ENCODE results near the gene RAD18.
A peak's percentile ranks its signal among the peaks of the same experiment; 100 is the strongest.

Gene RAD18

GRCh38 chr3:8963137-8963853 lies at the start of gene RAD18:
RAD18 (minus strand) TSS chr3:8963472; CDS start chr3:8963385, 87 bp downstream.
- DNase-seq (ENCODE audit: low spot score) = peak; percentile 97

GRCh38 chr3:9012521-9012920 lies 49.2 kb upstream of the RAD18 start:
- DNase-seq (ENCODE audit: low spot score) = no peak

GRCh38 chr3:9009976-9010545 lies 46.8 kb upstream of the RAD18 start:
- no peak for DNase-seq (ENCODE audit: low spot score)

- DNase-seq (ENCODE audit: low spot score) = no peak
These were observed 45.4 kb upstream of the RAD18 start for GRCh38 chr3:9008550-9009255.

GRCh38 chr3:9007928-9008327 lies 44.7 kb upstream of the RAD18 start:
- DNase-seq (ENCODE audit: low spot score) = no peak

GRCh38 chr3:9007213-9007612 lies 43.9 kb upstream of the RAD18 start:
- no peak for DNase-seq (ENCODE audit: low spot score)

- DNase-seq (ENCODE audit: low spot score) = no peak
These were observed 36.8 kb upstream of the RAD18 start for GRCh38 chr3:9000041-9000440.

GRCh38 chr3:8997151-8997550 lies 33.9 kb upstream of the RAD18 start:
- no peak for DNase-seq (ENCODE audit: low spot score)

GRCh38 chr3:8996681-8997121 lies 33.4 kb upstream of the RAD18 start:
- no peak for DNase-seq (ENCODE audit: low spot score)

GRCh38 chr3:8996216-8996615 lies 32.9 kb upstream of the RAD18 start:
- no peak for DNase-seq (ENCODE audit: low spot score)

- no peak for DNase-seq (ENCODE audit: low spot score)
These were observed 31.0 kb upstream of the RAD18 start for GRCh38 chr3:8994226-8994625.

- DNase-seq (ENCODE audit: low spot score) = no peak
These were observed 30.1 kb upstream of the RAD18 start for GRCh38 chr3:8993331-8993730.

GRCh38 chr3:8992854-8993253 lies 29.6 kb upstream of the RAD18 start:
- no peak for DNase-seq (ENCODE audit: low spot score)

- DNase-seq (ENCODE audit: low spot score) = no peak
These were observed 28.9 kb upstream of the RAD18 start for GRCh38 chr3:8992199-8992598.

- DNase-seq (ENCODE audit: low spot score) = no peak
These were observed 27.3 kb upstream of the RAD18 start for GRCh38 chr3:8990266-8991215.

- no peak for DNase-seq (ENCODE audit: low spot score)
These were observed 25.7 kb upstream of the RAD18 start for GRCh38 chr3:8988791-8989558.

GRCh38 chr3:8988384-8988655 lies 25.0 kb upstream of the RAD18 start:
- DNase-seq (ENCODE audit: low spot score) = no peak

GRCh38 chr3:8987645-8988383 lies 24.5 kb upstream of the RAD18 start:
- peak; percentile 87 for DNase-seq (ENCODE audit: low spot score)

- no peak for DNase-seq (ENCODE audit: low spot score)
These were observed 24.0 kb upstream of the RAD18 start for GRCh38 chr3:8987226-8987625.

GRCh38 chr3:8986741-8987140 lies 23.5 kb upstream of the RAD18 start:
- DNase-seq (ENCODE audit: low spot score) = no peak

- no peak for DNase-seq (ENCODE audit: low spot score)
These were observed 22.6 kb upstream of the RAD18 start for GRCh38 chr3:8985876-8986275.
